ENCODE results near the gene CACTIN. TPM values are rescaled to one million over a fixed set of nuclear protein-coding genes. Genes with fewer than 3 reads are reported as not detected.
A peak's percentile ranks its signal among the peaks of the same experiment; 100 is the strongest.

CACTIN gene
- total RNA-seq, 6 donors from 2014 or later = 21.5 to 97.4 (median 25.5) TPM

DNA sequence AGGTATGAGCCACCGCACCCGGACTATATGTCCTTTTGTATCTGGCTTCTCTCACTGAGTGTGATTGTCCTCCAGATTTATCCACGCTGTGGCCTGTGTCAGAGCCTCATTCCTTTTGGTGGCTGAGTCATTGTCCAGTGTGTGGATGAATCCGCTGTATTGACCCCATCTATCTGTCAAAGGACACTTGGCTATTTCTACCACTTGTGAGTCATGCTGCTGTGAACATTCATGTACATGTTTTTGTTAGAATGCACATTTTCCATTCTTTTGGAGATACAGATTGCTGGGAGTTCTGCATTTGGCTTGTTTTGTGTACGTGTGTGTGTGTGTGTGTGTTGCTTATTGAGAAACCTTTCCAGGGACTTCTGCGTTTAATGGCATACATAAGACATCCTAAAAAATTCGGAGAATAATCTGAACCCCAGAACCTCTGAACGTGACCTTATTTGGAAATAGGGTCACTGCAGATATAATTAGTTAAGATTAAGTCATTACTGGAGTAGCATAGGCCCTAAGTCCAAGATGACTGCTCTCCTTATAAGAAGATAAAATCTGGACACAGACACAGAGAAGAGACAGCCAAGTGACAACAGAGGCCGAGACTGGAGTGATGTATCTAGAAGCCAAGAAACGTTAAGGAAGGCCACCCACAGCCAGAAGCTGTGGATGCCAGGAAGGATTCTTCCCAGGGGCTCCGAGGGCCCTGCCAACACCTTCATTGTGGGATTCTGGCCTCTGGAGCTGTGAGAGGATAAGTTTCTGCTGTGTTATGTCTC lies 46.2 kb downstream of the CACTIN start:
- peak overlapping the region in 3 of 4 donors; percentile 21 to 33 (median 27) for H3K27ac ChIP-seq
- DNase-seq = no peak

DNA sequence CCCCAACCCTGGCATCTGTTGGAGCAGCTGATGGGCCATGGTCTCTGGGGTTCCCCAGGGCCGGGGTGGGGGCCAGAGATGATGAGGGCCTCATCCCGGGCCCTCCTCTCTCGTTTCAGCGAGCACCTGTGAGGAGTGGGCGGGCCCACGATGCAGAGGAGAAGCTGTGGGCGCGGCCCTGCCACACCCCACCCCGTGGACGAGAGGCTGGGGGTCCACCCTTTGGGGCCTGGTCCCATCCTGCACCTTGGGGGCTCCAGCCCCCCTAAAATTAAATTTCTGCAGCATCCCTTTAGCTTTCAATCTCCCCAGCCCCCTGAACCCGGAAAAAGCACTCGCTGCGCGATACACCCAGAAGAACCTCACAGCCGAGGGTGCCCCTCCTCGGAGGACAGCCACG lies 48.2 kb downstream of the CACTIN start:
- DNase-seq = no peak

More for the DNA sequence above, 46.2 kb downstream of the CACTIN start:
- 58 to 66% methylated on average over 11 of the region's 11 CpGs for WGBS, 2 donors
- Histone ChIP-seq H3K36me3 (peaks cover 0 to 7% (median 0%) of the 10 kb centered on the region in 4 donors), H3K27me3 (peaks cover 0 to 4% (median 1%) of the 10 kb centered on the region in 4 donors), H3K4me3 (no peak overlapping the region), H3K9me3 (no peaks in the 10 kb centered on the region), H3K4me1 (peaks cover 6 to 15% (median 14%) of the 10 kb centered on the region in 4 donors)
- peak in 1 of 2 donors; percentile 22 for ATAC-seq (ENCODE audit: low FRiP score in 2 of 2)
- no peak for TF ChIP-seq EP300 (IDR thresholded peaks at IDR 0.05)
- TF ChIP-seq POLR2A (IDR thresholded peaks at IDR 0.05) = no peak
- TF ChIP-seq, protein P1, sequence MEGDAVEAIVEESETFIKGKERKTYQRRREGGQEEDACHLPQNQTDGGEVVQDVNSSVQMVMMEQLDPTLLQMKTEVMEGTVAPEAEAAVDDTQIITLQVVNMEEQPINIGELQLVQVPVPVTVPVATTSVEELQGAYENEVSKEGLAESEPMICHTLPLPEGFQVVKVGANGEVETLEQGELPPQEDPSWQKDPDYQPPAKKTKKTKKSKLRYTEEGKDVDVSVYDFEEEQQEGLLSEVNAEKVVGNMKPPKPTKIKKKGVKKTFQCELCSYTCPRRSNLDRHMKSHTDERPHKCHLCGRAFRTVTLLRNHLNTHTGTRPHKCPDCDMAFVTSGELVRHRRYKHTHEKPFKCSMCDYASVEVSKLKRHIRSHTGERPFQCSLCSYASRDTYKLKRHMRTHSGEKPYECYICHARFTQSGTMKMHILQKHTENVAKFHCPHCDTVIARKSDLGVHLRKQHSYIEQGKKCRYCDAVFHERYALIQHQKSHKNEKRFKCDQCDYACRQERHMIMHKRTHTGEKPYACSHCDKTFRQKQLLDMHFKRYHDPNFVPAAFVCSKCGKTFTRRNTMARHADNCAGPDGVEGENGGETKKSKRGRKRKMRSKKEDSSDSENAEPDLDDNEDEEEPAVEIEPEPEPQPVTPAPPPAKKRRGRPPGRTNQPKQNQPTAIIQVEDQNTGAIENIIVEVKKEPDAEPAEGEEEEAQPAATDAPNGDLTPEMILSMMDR (IDR thresholded peaks at IDR 0.05) = no peak
- no peak for TF ChIP-seq POLR2AphosphoS5 (IDR thresholded peaks at IDR 0.05)

DNA sequence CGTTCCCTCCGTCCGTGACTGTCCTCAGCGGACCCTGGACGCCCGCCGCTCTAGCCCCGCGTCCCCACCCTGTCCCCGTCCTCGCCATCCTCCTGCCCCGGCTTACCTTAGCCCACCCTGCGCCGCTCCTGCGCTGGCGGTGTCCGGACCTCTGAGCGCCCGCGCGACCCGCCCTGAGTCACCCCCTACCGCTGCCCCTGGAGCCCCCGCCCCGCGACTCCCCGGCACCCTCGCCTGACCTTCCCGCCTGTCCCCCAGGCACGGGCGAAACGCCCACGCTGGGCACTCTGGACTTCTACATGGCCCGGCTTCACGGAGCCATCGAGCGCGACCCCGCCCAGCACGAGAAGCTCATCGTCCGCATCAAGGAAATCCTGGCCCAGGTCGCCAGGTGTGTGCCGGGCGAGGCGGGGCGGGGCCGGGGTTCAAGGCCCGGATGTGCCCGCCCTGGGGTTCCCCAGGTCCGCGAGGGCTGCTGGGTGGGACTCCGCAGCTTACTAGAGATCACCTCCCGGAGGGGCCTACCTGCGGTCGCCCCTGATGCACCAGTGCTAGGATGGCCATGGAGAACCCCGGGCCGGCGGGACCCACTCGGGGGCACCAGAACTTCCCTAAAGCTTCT lies 48.8 kb downstream of the CACTIN start:
- no peak for ATAC-seq (ENCODE audit: low FRiP score in 2 of 2)
- whole genome bisulfite sequencing, 2 donors = 96% methylated on average over 41 to 47 of the region's 60 CpGs
- TF ChIP-seq EP300 (IDR thresholded peaks at IDR 0.05) = no peak
- TF ChIP-seq, protein P1 (IDR thresholded peaks at IDR 0.05) = no peak
- TF ChIP-seq POLR2AphosphoS5 (IDR thresholded peaks at IDR 0.05) = no peak
- no peak for TF ChIP-seq POLR2A (IDR thresholded peaks at IDR 0.05)
- Histone ChIP-seq H3K27ac (no peak overlapping the region), H3K27me3 (no peaks in the 10 kb centered on the region), H3K4me3 (no peak overlapping the region), H3K9me3 (no peaks in the 10 kb centered on the region), H3K4me1 (peaks cover 13 to 26% (median 19%) of the 10 kb centered on the region in 4 donors), H3K36me3 (peaks cover 0 to 13% (median 0%) of the 10 kb centered on the region in 4 donors)
- DNase-seq = peak in 1 of 2 donors; percentile 87

More for the DNA sequence above, 48.2 kb downstream of the CACTIN start:
- Histone ChIP-seq H3K27ac (no peak overlapping the region), H3K4me1 (peaks cover 12 to 22% (median 17%) of the 10 kb centered on the region in 4 donors), H3K4me3 (no peak overlapping the region), H3K36me3 (peaks cover 0 to 13% (median 0%) of the 10 kb centered on the region in 4 donors), H3K9me3 (no peaks in the 10 kb centered on the region), H3K27me3 (no peaks in the 10 kb centered on the region)
- no peak for TF ChIP-seq EP300 (IDR thresholded peaks at IDR 0.05)
- no peak for ATAC-seq (ENCODE audit: low FRiP score in 2 of 2)
- WGBS, 2 donors = 79 to 86% methylated on average over 12 to 17 of the region's 17 CpGs

DNA sequence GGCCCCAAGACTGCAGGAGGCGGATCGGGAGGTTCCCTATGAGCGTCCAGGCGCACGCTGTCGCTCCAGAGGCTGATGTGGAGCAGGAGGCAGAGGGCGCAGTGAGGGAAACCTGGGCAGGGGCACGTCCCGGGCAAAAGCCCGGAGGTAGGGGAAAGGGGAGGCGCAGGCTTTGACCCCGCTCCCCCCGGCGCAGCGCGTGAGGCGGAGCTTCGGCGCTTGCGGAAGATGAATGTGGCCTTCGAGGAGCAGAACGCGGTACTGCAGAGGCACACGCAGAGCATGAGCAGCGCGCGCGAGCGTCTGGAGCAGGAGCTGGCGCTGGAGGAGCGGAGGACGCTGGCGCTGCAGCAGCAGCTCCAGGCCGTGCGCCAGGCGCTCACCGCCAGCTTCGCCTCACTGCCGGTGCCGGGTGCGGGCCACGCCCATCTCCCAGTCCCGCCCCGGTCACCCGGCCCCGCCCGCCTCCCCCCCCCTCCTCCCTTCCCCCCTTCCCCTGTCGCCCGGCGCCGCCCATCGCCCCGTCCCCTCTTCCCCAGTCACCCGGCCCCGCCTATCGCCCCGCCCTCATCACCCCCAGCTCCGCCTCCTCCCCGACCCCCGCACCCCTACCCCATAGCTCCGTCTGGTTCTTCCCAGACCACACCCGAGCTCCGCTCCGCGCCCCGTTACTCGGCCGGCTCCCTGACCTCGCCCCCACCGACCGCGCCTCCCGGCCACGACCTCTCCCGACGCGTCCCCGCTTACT lies 49.7 kb downstream of the CACTIN start:
- H3K36me3 ChIP-seq = peaks cover 0 to 13% (median 0%) of the 10 kb centered on the region in 4 donors
- H3K9me3 ChIP-seq = no peaks in the 10 kb centered on the region
- peak in 1 of 2 donors; percentile 90 for DNase-seq
- H3K4me3 ChIP-seq = peak overlapping the region in 3 of 4 donors; percentile 7 to 40 (median 28)
- H3K27ac ChIP-seq = peak overlapping the region in 1 of 4 donors; percentile 15
- no peaks in the 10 kb centered on the region for H3K27me3 ChIP-seq
- no peak for TF ChIP-seq POLR2AphosphoS5 (IDR thresholded peaks at IDR 0.05)
- no peak for TF ChIP-seq POLR2A (IDR thresholded peaks at IDR 0.05)
- no peak for TF ChIP-seq EP300 (IDR thresholded peaks at IDR 0.05)
- TF ChIP-seq, protein P1 (IDR thresholded peaks at IDR 0.05) = no peak
- WGBS, 2 donors = 77 to 84% methylated on average over 39 to 59 of the region's 78 CpGs
- H3K4me1 ChIP-seq = peaks cover 15 to 31% (median 24%) of the 10 kb centered on the region in 4 donors
- peak in 1 of 2 donors; percentile 7 for ATAC-seq (ENCODE audit: low FRiP score in 2 of 2)
